Ishikawa (cell line): ENCODE measurements around the gene LRP8.

Experiments
- CEBPB ChIP-seq: IDR thresholded peaks from 2 replicates; pipeline ENCODE4 v1.6.1; 2012
- EP300 ChIP-seq: IDR thresholded peaks from 2 replicates; pipeline ENCODE4 v1.6.1; 2012; ENCODE audit warnings: borderline replicate concordance
- FOXM1 ChIP-seq: IDR thresholded peaks from 2 replicates; pipeline ENCODE4 v1.6.1; 2012; ENCODE audit warnings: low read depth, borderline replicate concordance
- NFIC ChIP-seq: IDR thresholded peaks from 2 replicates; pipeline ENCODE4 v1.6.1; 2012
- RAD21 ChIP-seq: IDR thresholded peaks from 2 replicates; pipeline ENCODE4 v1.6.1; 2012; ENCODE audit warnings: low read depth
- REST ChIP-seq: IDR thresholded peaks from 2 replicates; pipeline ENCODE4 v1.6.1; 2012; ENCODE audit warnings: low read depth, mild to moderate bottlenecking
- TAF1 ChIP-seq: IDR thresholded peaks from 2 replicates; pipeline ENCODE4 v1.6.1; 2012; ENCODE audit warnings: low read depth, mild to moderate bottlenecking
- TCF12 ChIP-seq: IDR thresholded peaks from 2 replicates; pipeline ENCODE4 v1.6.1; 2012; ENCODE audit warnings: low read depth
- TEAD4 ChIP-seq: IDR thresholded peaks from 2 replicates; pipeline ENCODE4 v1.6.1; 2012
- YY1 ChIP-seq: IDR thresholded peaks from 2 replicates; pipeline ENCODE4 v1.6.1; 2012; ENCODE audit warnings: low read depth
- TF ChIP-seq, protein P1 (sequence below): IDR thresholded peaks from 2 replicates; pipeline ENCODE4 v1.6.1; 2012

GRCh38 chr1:53334312-53334711 is 6.4 kb upstream of the LRP8 start:
- TF ChIP-seq FOXM1 (no peak), TAF1 (no peak), EP300 (no peak), TCF12 (no peak), YY1 (no peak), TEAD4 (no peak), CEBPB (no peak), REST (no peak), RAD21 (no peak), NFIC (no peak)
- TF ChIP-seq, protein P1, sequence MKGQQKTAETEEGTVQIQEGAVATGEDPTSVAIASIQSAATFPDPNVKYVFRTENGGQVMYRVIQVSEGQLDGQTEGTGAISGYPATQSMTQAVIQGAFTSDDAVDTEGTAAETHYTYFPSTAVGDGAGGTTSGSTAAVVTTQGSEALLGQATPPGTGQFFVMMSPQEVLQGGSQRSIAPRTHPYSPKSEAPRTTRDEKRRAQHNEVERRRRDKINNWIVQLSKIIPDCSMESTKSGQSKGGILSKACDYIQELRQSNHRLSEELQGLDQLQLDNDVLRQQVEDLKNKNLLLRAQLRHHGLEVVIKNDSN: no peak
